ENCODE results near the gene CZIB. TPM values are rescaled to one million over a fixed set of nuclear protein-coding genes. Genes with fewer than 3 reads are reported as not detected.

Gene CZIB
- polyA plus RNA-seq, 1 donor from 2014 or later, result 103 TPM

DNA sequence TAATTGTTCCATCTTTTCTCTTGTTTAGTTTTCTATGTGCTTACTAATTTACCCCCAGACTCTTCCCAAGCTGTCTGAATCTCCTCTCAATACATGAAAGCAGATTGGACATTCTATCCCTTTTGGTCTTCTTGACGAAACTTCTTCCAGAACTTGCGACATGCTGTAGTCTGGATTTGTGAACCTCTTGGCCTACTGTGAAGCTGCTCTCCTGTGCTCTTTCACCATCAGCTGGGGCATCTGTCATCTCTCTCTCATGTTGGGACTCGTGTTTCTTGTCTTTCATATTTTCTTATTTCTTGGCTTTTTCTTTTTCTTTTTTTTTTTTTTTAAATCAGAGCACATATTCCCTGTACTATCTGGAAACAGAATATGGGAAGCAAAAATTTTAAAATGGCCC, 17.0 kb downstream of the CZIB start:
- TF ChIP-seq, protein P1, sequence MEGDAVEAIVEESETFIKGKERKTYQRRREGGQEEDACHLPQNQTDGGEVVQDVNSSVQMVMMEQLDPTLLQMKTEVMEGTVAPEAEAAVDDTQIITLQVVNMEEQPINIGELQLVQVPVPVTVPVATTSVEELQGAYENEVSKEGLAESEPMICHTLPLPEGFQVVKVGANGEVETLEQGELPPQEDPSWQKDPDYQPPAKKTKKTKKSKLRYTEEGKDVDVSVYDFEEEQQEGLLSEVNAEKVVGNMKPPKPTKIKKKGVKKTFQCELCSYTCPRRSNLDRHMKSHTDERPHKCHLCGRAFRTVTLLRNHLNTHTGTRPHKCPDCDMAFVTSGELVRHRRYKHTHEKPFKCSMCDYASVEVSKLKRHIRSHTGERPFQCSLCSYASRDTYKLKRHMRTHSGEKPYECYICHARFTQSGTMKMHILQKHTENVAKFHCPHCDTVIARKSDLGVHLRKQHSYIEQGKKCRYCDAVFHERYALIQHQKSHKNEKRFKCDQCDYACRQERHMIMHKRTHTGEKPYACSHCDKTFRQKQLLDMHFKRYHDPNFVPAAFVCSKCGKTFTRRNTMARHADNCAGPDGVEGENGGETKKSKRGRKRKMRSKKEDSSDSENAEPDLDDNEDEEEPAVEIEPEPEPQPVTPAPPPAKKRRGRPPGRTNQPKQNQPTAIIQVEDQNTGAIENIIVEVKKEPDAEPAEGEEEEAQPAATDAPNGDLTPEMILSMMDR (IDR thresholded peaks at IDR 0.05; ENCODE audit: poor library complexity, severe bottlenecking), result no peak
- TF ChIP-seq, protein P2, sequence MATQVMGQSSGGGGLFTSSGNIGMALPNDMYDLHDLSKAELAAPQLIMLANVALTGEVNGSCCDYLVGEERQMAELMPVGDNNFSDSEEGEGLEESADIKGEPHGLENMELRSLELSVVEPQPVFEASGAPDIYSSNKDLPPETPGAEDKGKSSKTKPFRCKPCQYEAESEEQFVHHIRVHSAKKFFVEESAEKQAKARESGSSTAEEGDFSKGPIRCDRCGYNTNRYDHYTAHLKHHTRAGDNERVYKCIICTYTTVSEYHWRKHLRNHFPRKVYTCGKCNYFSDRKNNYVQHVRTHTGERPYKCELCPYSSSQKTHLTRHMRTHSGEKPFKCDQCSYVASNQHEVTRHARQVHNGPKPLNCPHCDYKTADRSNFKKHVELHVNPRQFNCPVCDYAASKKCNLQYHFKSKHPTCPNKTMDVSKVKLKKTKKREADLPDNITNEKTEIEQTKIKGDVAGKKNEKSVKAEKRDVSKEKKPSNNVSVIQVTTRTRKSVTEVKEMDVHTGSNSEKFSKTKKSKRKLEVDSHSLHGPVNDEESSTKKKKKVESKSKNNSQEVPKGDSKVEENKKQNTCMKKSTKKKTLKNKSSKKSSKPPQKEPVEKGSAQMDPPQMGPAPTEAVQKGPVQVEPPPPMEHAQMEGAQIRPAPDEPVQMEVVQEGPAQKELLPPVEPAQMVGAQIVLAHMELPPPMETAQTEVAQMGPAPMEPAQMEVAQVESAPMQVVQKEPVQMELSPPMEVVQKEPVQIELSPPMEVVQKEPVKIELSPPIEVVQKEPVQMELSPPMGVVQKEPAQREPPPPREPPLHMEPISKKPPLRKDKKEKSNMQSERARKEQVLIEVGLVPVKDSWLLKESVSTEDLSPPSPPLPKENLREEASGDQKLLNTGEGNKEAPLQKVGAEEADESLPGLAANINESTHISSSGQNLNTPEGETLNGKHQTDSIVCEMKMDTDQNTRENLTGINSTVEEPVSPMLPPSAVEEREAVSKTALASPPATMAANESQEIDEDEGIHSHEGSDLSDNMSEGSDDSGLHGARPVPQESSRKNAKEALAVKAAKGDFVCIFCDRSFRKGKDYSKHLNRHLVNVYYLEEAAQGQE (IDR thresholded peaks at IDR 0.05; ENCODE audit: borderline replicate concordance), result no peak
- TF ChIP-seq RAD21 (conservative IDR thresholded peaks at IDR 0.05) (no peak), MXI1 (conservative IDR thresholded peaks at IDR 0.05; ENCODE audit: poor library complexity, severe bottlenecking) (no peak), POLR2AphosphoS5 (IDR thresholded peaks at IDR 0.05) (no peak), SMC3 (conservative IDR thresholded peaks at IDR 0.05; ENCODE audit: poor library complexity) (no peak), EZH2 (IDR thresholded peaks at IDR 0.05; ENCODE audit: borderline replicate concordance, insufficient read depth, low read length, poor library complexity, severe bottlenecking) (no peak), TAF1 (IDR thresholded peaks at IDR 0.05; ENCODE audit: low read depth) (no peak), EP300 (conservative IDR thresholded peaks at IDR 0.05; ENCODE audit: poor library complexity, severe bottlenecking) (no peak)
- H4K20me1 ChIP-seq (ENCODE audit: insufficient read depth), result no peaks in the 10 kb centered on the region

GRCh38 chr1:53198241-53198651, 22.2 kb downstream of the CZIB start:
- Histone ChIP-seq H3K79me2 (replicated peaks; ENCODE audit: insufficient read depth, low read length) (no peaks in the 10 kb centered on the region), H3K4me3 (ENCODE audit: low read length) (no peak overlapping the region), H3K4me2 (ENCODE audit: low read length) (no peak overlapping the region), H3K9ac (ENCODE audit: low read length) (no peak overlapping the region), H3K9me2 (ENCODE audit: insufficient read depth, low read length) (no peaks in the 10 kb centered on the region), H4K20me1 (ENCODE audit: insufficient read depth) (no peaks in the 10 kb centered on the region), H3K27me3 (ENCODE audit: insufficient read depth, low read depth, low read length) (no peaks in the 10 kb centered on the region), H3F3A (ENCODE audit: insufficient read depth, low read length, poor library complexity, severe bottlenecking) (no peaks in the 10 kb centered on the region), H3K27ac (ENCODE audit: low read length) (no peak overlapping the region), H3K36me3 (ENCODE audit: insufficient read depth, low read length) (no peaks in the 10 kb centered on the region), H3K9me3 (ENCODE audit: low read length) (no peaks in the 10 kb centered on the region), H2AFZ (ENCODE audit: low read depth, low read length) (no peak overlapping the region)
- TF ChIP-seq EZH2 (IDR thresholded peaks at IDR 0.05; ENCODE audit: borderline replicate concordance, insufficient read depth, low read length, poor library complexity, severe bottlenecking) (no peak), EP300 (conservative IDR thresholded peaks at IDR 0.05; ENCODE audit: poor library complexity, severe bottlenecking) (no peak), MXI1 (conservative IDR thresholded peaks at IDR 0.05; ENCODE audit: poor library complexity, severe bottlenecking) (no peak), RAD21 (conservative IDR thresholded peaks at IDR 0.05) (no peak), TAF1 (IDR thresholded peaks at IDR 0.05; ENCODE audit: low read depth) (no peak), SMC3 (conservative IDR thresholded peaks at IDR 0.05; ENCODE audit: poor library complexity) (no peak), POLR2AphosphoS5 (IDR thresholded peaks at IDR 0.05) (no peak)
- TF ChIP-seq, protein P1 (IDR thresholded peaks at IDR 0.05; ENCODE audit: poor library complexity, severe bottlenecking), result no peak
- TF ChIP-seq, protein P2 (IDR thresholded peaks at IDR 0.05; ENCODE audit: borderline replicate concordance), result no peak

More for the DNA sequence above, 17.0 kb downstream of the CZIB start:
- no peak overlapping the region for H3K4me2 ChIP-seq (ENCODE audit: low read length)
- no peak overlapping the region for H3K27ac ChIP-seq (ENCODE audit: low read length)
- no peaks in the 10 kb centered on the region for H3K27me3 ChIP-seq (ENCODE audit: insufficient read depth, low read depth, low read length)
- no peaks in the 10 kb centered on the region for H3K36me3 ChIP-seq (ENCODE audit: insufficient read depth, low read length)
- H3K79me2 ChIP-seq (replicated peaks; ENCODE audit: insufficient read depth, low read length), result no peaks in the 10 kb centered on the region
- peaks cover 5% of the 10 kb centered on the region for H3K9me3 ChIP-seq (ENCODE audit: low read length)
- H2AFZ ChIP-seq (ENCODE audit: low read depth, low read length), result no peak overlapping the region
- no peak overlapping the region for H3K9ac ChIP-seq (ENCODE audit: low read length)
- H3F3A ChIP-seq (ENCODE audit: insufficient read depth, low read length, poor library complexity, severe bottlenecking), result no peaks in the 10 kb centered on the region
- no peaks in the 10 kb centered on the region for H3K9me2 ChIP-seq (ENCODE audit: insufficient read depth, low read length)
- no peak overlapping the region for H3K4me3 ChIP-seq (ENCODE audit: low read length)
